ENCODE results near the gene B4GALT1.

DNA sequence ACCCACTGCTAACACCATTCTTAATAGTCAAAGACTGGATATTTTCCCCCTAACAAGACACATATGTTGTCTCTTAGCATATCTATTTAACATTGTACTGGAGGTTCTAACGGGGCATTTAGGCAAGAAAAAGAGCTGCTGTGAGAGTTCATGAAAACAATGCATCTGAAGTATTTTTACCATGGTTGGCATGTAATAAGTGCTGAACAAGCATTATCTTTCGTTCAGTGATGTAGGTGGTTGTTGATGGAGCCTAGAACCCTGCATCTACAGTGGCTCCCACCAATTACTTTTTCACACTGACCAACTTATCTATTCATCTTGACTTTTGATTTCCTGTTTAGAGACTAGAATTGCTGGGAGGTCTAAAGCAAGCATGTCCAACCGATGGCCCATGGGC lies 12.8 kb downstream of the B4GALT1 start:
- TF ChIP-seq, protein P1, sequence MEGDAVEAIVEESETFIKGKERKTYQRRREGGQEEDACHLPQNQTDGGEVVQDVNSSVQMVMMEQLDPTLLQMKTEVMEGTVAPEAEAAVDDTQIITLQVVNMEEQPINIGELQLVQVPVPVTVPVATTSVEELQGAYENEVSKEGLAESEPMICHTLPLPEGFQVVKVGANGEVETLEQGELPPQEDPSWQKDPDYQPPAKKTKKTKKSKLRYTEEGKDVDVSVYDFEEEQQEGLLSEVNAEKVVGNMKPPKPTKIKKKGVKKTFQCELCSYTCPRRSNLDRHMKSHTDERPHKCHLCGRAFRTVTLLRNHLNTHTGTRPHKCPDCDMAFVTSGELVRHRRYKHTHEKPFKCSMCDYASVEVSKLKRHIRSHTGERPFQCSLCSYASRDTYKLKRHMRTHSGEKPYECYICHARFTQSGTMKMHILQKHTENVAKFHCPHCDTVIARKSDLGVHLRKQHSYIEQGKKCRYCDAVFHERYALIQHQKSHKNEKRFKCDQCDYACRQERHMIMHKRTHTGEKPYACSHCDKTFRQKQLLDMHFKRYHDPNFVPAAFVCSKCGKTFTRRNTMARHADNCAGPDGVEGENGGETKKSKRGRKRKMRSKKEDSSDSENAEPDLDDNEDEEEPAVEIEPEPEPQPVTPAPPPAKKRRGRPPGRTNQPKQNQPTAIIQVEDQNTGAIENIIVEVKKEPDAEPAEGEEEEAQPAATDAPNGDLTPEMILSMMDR (IDR thresholded peaks at IDR 0.05): no peak
- no peak for TF ChIP-seq POLR2A (IDR thresholded peaks at IDR 0.05)

Measured in breast epithelium (tissue), 3 donors.